Vagina (tissue), 2 donors: ENCODE data around the gene ARL8B. TPM values are rescaled to one million over a fixed set of nuclear protein-coding genes. Genes with fewer than 3 reads are reported as not detected.

Source experiments
- DNase-seq, 2 donors: peaks; one replicate each; pipeline ENCODE4 v3.0.0-alpha.2; 2017; ENCODE audit errors: extremely low spot score in 2 of 2
- H3K27ac ChIP-seq: fragments of 200-600 bp; sonication (generic); one replicate; pipeline ENCODE4 v1.5.1; 2019
- H3K27me3 ChIP-seq: fragments of 200-600 bp; sonication (generic); one replicate; pipeline ENCODE4 v1.5.1; 2019
- H3K36me3 ChIP-seq, 2 donors: fragments of 200-600 bp; sonication (generic); one replicate each; pipeline ENCODE4 v1.5.1; 2017 to 2019
- H3K4me1 ChIP-seq: fragments of 200-600 bp; sonication (generic); one replicate; pipeline ENCODE4 v1.5.1; 2019
- H3K4me3 ChIP-seq, 2 donors: fragments of 200-600 bp; sonication (generic); 1 replicate in 1 of 2; 2 replicates in 1 of 2; pipeline ENCODE4 v1.5.1; 2016 to 2019
- H3K9me3 ChIP-seq: fragments of 200-600 bp; sonication (generic); one replicate; pipeline ENCODE4 v1.5.1; 2019
- POLR2A ChIP-seq, 2 donors: fragments of 450-650 bp; IDR thresholded peaks; one replicate each; pipeline ENCODE4 v1.6.1; 2017; ENCODE audit warnings: antibody characterized with exemption in 2 of 2, mild to moderate bottlenecking in 2 of 2, moderate library complexity in 2 of 2
- POLR2AphosphoS5 ChIP-seq, 2 donors: sonication (generic); formaldehyde crosslinking; IDR thresholded peaks; one replicate each; pipeline ENCODE4 v1.9.0; 2017; ENCODE audit warnings: antibody characterized with exemption in 2 of 2, mild to moderate bottlenecking in 2 of 2, low read depth in 1 of 2; ENCODE audit not compliant: insufficient read depth in 1 of 2
- intact Hi-C: fragments of 100-400 bp; cut with DNase I; formaldehyde crosslinking; loops from one replicate; pipeline ENCODE4 v1.15.1; 2023
- total RNA-seq: library from RNA; depleted of rRNA; stranded (reverse); fragments of >200 nt; gene quantifications from one replicate; pipeline ENCODE4 v1.2.3, GENCODE V29; 2016
- TF ChIP-seq, protein P1 (sequence below), 3 experiments: fragments of 450-650 bp in 2 of 3; fragments of 200-600 bp in 1 of 3; sonication (generic) in 1 of 3; IDR thresholded peaks; one replicate each; pipeline ENCODE4 v1.5.1; 2017 to 2019; ENCODE audit warnings: antibody characterized with exemption in 3 of 3, mild to moderate bottlenecking in 2 of 3, moderate library complexity in 2 of 3

ARL8B gene
- total RNA-seq, 1 donor from 2014 or later: 44.4 TPM

DNA sequence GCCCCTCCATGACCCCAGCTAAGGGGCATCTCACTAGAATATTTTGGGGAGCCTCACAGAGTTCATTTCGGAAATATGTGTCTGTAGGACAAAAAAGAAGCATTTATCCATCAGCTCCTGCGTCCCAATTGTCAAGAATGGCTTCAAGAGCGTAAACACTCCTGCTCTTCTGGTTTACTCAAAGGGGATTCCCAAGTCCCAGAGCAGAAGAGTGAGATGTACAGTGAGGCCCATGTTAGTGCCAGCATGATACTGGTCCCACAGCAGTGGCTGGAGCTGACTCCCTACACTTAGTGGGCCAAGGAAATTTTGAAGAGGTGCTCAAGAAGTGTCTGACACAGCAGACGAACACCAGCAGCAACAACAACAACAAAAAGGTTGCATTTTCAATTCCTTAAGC is 34.9 kb upstream of the ARL8B start:
- TF ChIP-seq POLR2AphosphoS5 (IDR thresholded peaks at IDR 0.05; ENCODE audit: insufficient read depth in 1 of 2, low read depth in 1 of 2) (no peak), POLR2A (IDR thresholded peaks at IDR 0.05) (no peak)
- TF ChIP-seq, protein P1, sequence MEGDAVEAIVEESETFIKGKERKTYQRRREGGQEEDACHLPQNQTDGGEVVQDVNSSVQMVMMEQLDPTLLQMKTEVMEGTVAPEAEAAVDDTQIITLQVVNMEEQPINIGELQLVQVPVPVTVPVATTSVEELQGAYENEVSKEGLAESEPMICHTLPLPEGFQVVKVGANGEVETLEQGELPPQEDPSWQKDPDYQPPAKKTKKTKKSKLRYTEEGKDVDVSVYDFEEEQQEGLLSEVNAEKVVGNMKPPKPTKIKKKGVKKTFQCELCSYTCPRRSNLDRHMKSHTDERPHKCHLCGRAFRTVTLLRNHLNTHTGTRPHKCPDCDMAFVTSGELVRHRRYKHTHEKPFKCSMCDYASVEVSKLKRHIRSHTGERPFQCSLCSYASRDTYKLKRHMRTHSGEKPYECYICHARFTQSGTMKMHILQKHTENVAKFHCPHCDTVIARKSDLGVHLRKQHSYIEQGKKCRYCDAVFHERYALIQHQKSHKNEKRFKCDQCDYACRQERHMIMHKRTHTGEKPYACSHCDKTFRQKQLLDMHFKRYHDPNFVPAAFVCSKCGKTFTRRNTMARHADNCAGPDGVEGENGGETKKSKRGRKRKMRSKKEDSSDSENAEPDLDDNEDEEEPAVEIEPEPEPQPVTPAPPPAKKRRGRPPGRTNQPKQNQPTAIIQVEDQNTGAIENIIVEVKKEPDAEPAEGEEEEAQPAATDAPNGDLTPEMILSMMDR (IDR thresholded peaks at IDR 0.05): no peak
- intact Hi-C loops: no loop called here
- no peaks in the 10 kb centered on the region for H3K9me3 ChIP-seq
- no peak overlapping the region for H3K27ac ChIP-seq
- H3K4me3 ChIP-seq: no peak overlapping the region
- no peaks in the 10 kb centered on the region for H3K36me3 ChIP-seq
- DNase-seq: no peak
- H3K4me1 ChIP-seq: no peaks in the 10 kb centered on the region
- no peaks in the 10 kb centered on the region for H3K27me3 ChIP-seq

DNA sequence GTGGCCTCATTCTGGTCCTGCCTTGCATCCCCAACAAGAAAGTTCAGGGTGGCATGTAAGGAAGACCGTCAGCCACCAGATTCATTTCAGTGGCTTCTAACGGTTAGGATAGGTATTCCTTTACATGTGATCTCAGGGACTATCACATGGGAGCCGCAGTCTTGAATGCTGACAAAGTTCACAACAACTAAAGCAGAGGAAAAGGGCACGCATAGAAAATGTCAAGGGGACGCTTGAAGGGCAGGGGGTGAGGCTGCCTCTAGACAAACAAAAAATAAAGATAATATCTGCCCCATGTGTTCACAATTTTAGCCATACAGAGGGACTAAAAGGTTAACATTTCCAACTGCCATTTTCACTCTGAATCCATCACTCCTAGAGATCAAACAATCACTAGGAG is 31.9 kb upstream of the ARL8B start:
- no peaks in the 10 kb centered on the region for H3K36me3 ChIP-seq
- intact Hi-C loops: no loop called here
- DNase-seq: no peak
- TF ChIP-seq POLR2AphosphoS5 (IDR thresholded peaks at IDR 0.05; ENCODE audit: insufficient read depth in 1 of 2, low read depth in 1 of 2): no peak
- TF ChIP-seq, protein P1 (IDR thresholded peaks at IDR 0.05): no peak
- TF ChIP-seq POLR2A (IDR thresholded peaks at IDR 0.05): no peak
- H3K27me3 ChIP-seq: no peaks in the 10 kb centered on the region
- no peak overlapping the region for H3K27ac ChIP-seq
- no peak overlapping the region for H3K4me3 ChIP-seq
- H3K9me3 ChIP-seq: no peaks in the 10 kb centered on the region
- H3K4me1 ChIP-seq: no peaks in the 10 kb centered on the region

GRCh38 chr3:5092018-5092417 is 30.1 kb upstream of the ARL8B start:
- H3K4me3 ChIP-seq: no peak overlapping the region
- intact Hi-C loops: no loop called here

GRCh38 chr3:5093731-5094130 is 28.4 kb upstream of the ARL8B start:
- DNase-seq: no peak
- Histone ChIP-seq H3K4me3 (no peak overlapping the region), H3K27ac (no peak overlapping the region), H3K9me3 (no peaks in the 10 kb centered on the region), H3K4me1 (peaks cover 17% of the 10 kb centered on the region), H3K36me3 (no peaks in the 10 kb centered on the region), H3K27me3 (no peaks in the 10 kb centered on the region)
- TF ChIP-seq POLR2A (IDR thresholded peaks at IDR 0.05): no peak
- TF ChIP-seq POLR2AphosphoS5 (IDR thresholded peaks at IDR 0.05; ENCODE audit: insufficient read depth in 1 of 2, low read depth in 1 of 2): no peak
- TF ChIP-seq, protein P1 (IDR thresholded peaks at IDR 0.05): no peak
- intact Hi-C loops: no loop called here

More at GRCh38 chr3:5092018-5092417, 30.1 kb upstream of the ARL8B start:
- Histone ChIP-seq H3K27ac (no peak overlapping the region), H3K36me3 (no peaks in the 10 kb centered on the region), H3K9me3 (no peaks in the 10 kb centered on the region), H3K4me1 (peaks cover 17% of the 10 kb centered on the region), H3K27me3 (no peaks in the 10 kb centered on the region)
- no peak for TF ChIP-seq POLR2A (IDR thresholded peaks at IDR 0.05)
- no peak for DNase-seq

GRCh38 chr3:5095886-5096285 is 26.2 kb upstream of the ARL8B start:
- DNase-seq: no peak

More at GRCh38 chr3:5095886-5096285, 26.2 kb upstream of the ARL8B start:
- Histone ChIP-seq H3K36me3 (no peaks in the 10 kb centered on the region), H3K4me1 (peaks cover 17% of the 10 kb centered on the region), H3K27ac (peak overlapping the region; percentile 55), H3K27me3 (no peaks in the 10 kb centered on the region), H3K4me3 (peak overlapping the region; percentile 26 to 46), H3K9me3 (no peaks in the 10 kb centered on the region)
- intact Hi-C loops: no loop called here
- TF ChIP-seq POLR2A (IDR thresholded peaks at IDR 0.05): no peak
- TF ChIP-seq POLR2AphosphoS5 (IDR thresholded peaks at IDR 0.05; ENCODE audit: insufficient read depth in 1 of 2, low read depth in 1 of 2): peak in 1 of 2 donors; percentile 16
- TF ChIP-seq, protein P1 (IDR thresholded peaks at IDR 0.05): no peak
